ENCODE data around the gene GALNT16.

GRCh38 chr14:69249603-69250002, 10.4 kb upstream of the GALNT16 start:
- no peak for TF ChIP-seq CTCF (IDR thresholded peaks at IDR 0.05)
- no peak for TF ChIP-seq POLR2A (IDR thresholded peaks at IDR 0.05)
